GM23338 (cell line): ENCODE data around the gene MTERF4. TPM values are rescaled to one million over a fixed set of nuclear protein-coding genes. Genes with fewer than 3 reads are reported as not detected.
A peak's percentile ranks its signal among the peaks of the same experiment; 100 is the strongest.

ENCODE experiments used
- ATAC-seq: fragments of 200-7000 bp; cut with Tn5 transposase; 3 replicates; pipeline ENCODE4 v1.9.1; 2020
- DNase-seq: peaks from one replicate; pipeline ENCODE4 v3.0.0-alpha.2; 2015; ENCODE audit warnings: low spot score
- H2AFZ ChIP-seq: fragments of 200-600 bp; sonication (generic); 2 replicates; pipeline ENCODE4 v1.8.0; 2016; ENCODE audit warnings: antibody characterized with exemption, mild to moderate bottlenecking, moderate library complexity
- H3F3A ChIP-seq: fragments of 200-600 bp; sonication (generic); replicated peaks from 2 replicates; pipeline ENCODE4 v1.8.0; 2017; ENCODE audit warnings: antibody characterized with exemption, mixed run types, low read depth
- H3K27ac ChIP-seq: fragments of 200-600 bp; sonication (generic); 2 replicates; pipeline ENCODE4 v1.6.1; 2016; ENCODE audit warnings: low read depth
- H3K27me3 ChIP-seq: fragments of 200-600 bp; sonication (generic); 2 replicates; pipeline ENCODE4 v1.8.0; 2016; ENCODE audit warnings: mild to moderate bottlenecking, mixed run types, moderate library complexity; ENCODE audit not compliant: insufficient read depth
- H3K36me3 ChIP-seq: fragments of 200-600 bp; sonication (generic); 2 replicates; pipeline ENCODE4 v1.8.0; 2016; ENCODE audit warnings: mild to moderate bottlenecking; ENCODE audit not compliant: insufficient read depth
- H3K4me1 ChIP-seq: fragments of 200-600 bp; sonication (generic); 2 replicates; pipeline ENCODE4 v1.8.0; 2016; ENCODE audit warnings: mild to moderate bottlenecking, moderate library complexity; ENCODE audit not compliant: insufficient read depth
- H3K4me2 ChIP-seq: fragments of 200-600 bp; sonication (generic); 2 replicates; pipeline ENCODE4 v1.7.1; 2017; ENCODE audit warnings: mixed run types
- H3K4me3 ChIP-seq: fragments of 200-600 bp; sonication (generic); 2 replicates; pipeline ENCODE4 v1.6.1; 2016; ENCODE audit warnings: mixed run types
- H3K79me2 ChIP-seq: fragments of 200-600 bp; sonication (generic); replicated peaks from 2 replicates; pipeline ENCODE4 v1.8.0; 2017; ENCODE audit warnings: mild to moderate bottlenecking; ENCODE audit not compliant: insufficient read depth
- H3K9me2 ChIP-seq: fragments of 200-600 bp; sonication (generic); 2 replicates; pipeline ENCODE4 v1.8.0; 2017; ENCODE audit not compliant: insufficient read depth
- H4K20me1 ChIP-seq: fragments of 200-600 bp; sonication (generic); replicated peaks from 2 replicates; pipeline ENCODE4 v1.8.0; 2017; ENCODE audit warnings: mild to moderate bottlenecking; ENCODE audit not compliant: insufficient read depth
- H3K27ac Mint-ChIP-seq: 2 replicates; pipeline ENCODE4 v1.8.0; 2020; ENCODE audit warnings: inconsistent platforms, mild to moderate bottlenecking, moderate library complexity, mixed read lengths
- H3K27me3 Mint-ChIP-seq: 3 replicates; pipeline ENCODE4 v1.8.0; 2022; ENCODE audit warnings: low read depth, mild to moderate bottlenecking, moderate library complexity, mixed read lengths, inconsistent platforms; ENCODE audit not compliant: insufficient read depth, poor library complexity
- H3K36me3 Mint-ChIP-seq: 3 replicates; pipeline ENCODE4 v1.8.0; 2021; ENCODE audit warnings: low read depth, mild to moderate bottlenecking, inconsistent platforms, moderate library complexity, mixed read lengths
- H3K4me1 Mint-ChIP-seq: 3 replicates; pipeline ENCODE4 v1.8.0; 2020; ENCODE audit warnings: mild to moderate bottlenecking, inconsistent platforms, mixed read lengths
- H3K4me3 Mint-ChIP-seq: 3 replicates; pipeline ENCODE4 v1.8.0; 2021; ENCODE audit warnings: moderate library complexity, mild to moderate bottlenecking, inconsistent platforms, mixed read lengths
- H3K9me3 Mint-ChIP-seq: 3 replicates; pipeline ENCODE4 v1.8.0; 2020; ENCODE audit warnings: moderate library complexity, mild to moderate bottlenecking, inconsistent platforms, mixed read lengths
- CREB1 ChIP-seq: fragments of 250-450 bp; sonication (Bioruptor Pico); IDR thresholded peaks from 2 replicates; pipeline ENCODE4 v1.5.0; 2020; ENCODE audit warnings: low read depth, mild to moderate bottlenecking, moderate library complexity
- EZH2phosphoT487 ChIP-seq: fragments of 200-600 bp; sonication (generic); IDR thresholded peaks from one replicate; pipeline ENCODE4 v1.8.1; 2018; ENCODE audit warnings: antibody characterized with exemption; ENCODE audit not compliant: unreplicated experiment
- JUNB ChIP-seq: IDR thresholded peaks from one replicate; pipeline ENCODE4 v1.6.1; 2016; ENCODE audit warnings: antibody characterized with exemption; ENCODE audit not compliant: unreplicated experiment
- NANOG ChIP-seq: IDR thresholded peaks from 2 replicates; pipeline ENCODE4 v1.6.1; 2016; ENCODE audit warnings: antibody characterized with exemption, borderline replicate concordance
- POLR2AphosphoS5 ChIP-seq: IDR thresholded peaks from 2 replicates; pipeline ENCODE4 v1.6.1; 2016; ENCODE audit warnings: antibody characterized with exemption, low read depth
- REST ChIP-seq: IDR thresholded peaks from one replicate; pipeline ENCODE4 v1.6.1; 2018; ENCODE audit warnings: antibody characterized with exemption; ENCODE audit not compliant: unreplicated experiment
- ZNF114 ChIP-seq: fragments of 250-450 bp; sonication (Bioruptor Pico); IDR thresholded peaks from 2 replicates; pipeline ENCODE4 v1.5.0; 2020; ENCODE audit warnings: mild to moderate bottlenecking, moderate library complexity
- ZNF331 ChIP-seq: fragments of 250-450 bp; sonication (Bioruptor Pico); IDR thresholded peaks from 2 replicates; pipeline ENCODE4 v1.5.0; 2020; ENCODE audit warnings: low read depth, mild to moderate bottlenecking, moderate library complexity
- polyA plus RNA-seq: library from polyadenylated mRNA; unstranded; fragments of >200 nt; fragmentation: Nextera tagmentation; extraction: Ambion mirVana; gene quantifications from 2 replicates; pipeline ENCODE4 v1.2.1, GENCODE V29; 2016
- total RNA-seq: library from RNA; depleted of rRNA; stranded (reverse); fragments of >200 nt; shearing (Covaris generic); gene quantifications from 2 replicates; pipeline ENCODE4 v1.2.3, GENCODE V29; 2014

MTERF4 gene
- total and polyA plus RNA-seq, 2 experiments from 2014 or later = 15.3 to 63.6 TPM

- Histone ChIP-seq H3K4me3 (no peak overlapping the region), H3K9me2 (no peaks in the 10 kb centered on the region), H3F3A (no peaks in the 10 kb centered on the region), H2AFZ (no peak overlapping the region), H4K20me1 (no peaks in the 10 kb centered on the region), H3K27me3 (no peaks in the 10 kb centered on the region), H3K27ac (no peak overlapping the region), H3K4me1 (no peaks in the 10 kb centered on the region), H3K79me2 (no peaks in the 10 kb centered on the region), H3K36me3 (no peaks in the 10 kb centered on the region), H3K4me2 (no peak overlapping the region)
- no peak overlapping the region for H3K4me3 Mint-ChIP-seq
- DNase-seq = no peak
- H3K4me1 Mint-ChIP-seq = no peaks in the 10 kb centered on the region; the same call in 2 of the 3 replicates
- ATAC-seq = no peak
- no peaks in the 10 kb centered on the region for H3K9me3 Mint-ChIP-seq
- peaks cover 14% of the 10 kb centered on the region for H3K27me3 Mint-ChIP-seq
- no peaks in the 10 kb centered on the region for H3K36me3 Mint-ChIP-seq
- H3K27ac Mint-ChIP-seq = no peak overlapping the region
- TF ChIP-seq JUNB = no peak
- TF ChIP-seq CREB1 = no peak
Observed at GRCh38 chr2:241066171-241066892, 35.8 kb downstream of the MTERF4 start.

GRCh38 chr2:241065355-241065803 lies 36.7 kb downstream of the MTERF4 start:
- Mint-ChIP-seq H3K27ac (no peak overlapping the region), H3K9me3 (no peaks in the 10 kb centered on the region), H3K27me3 (peaks cover 10% of the 10 kb centered on the region), H3K4me3 (no peak overlapping the region), H3K36me3 (no peaks in the 10 kb centered on the region), H3K4me1 (no peaks in the 10 kb centered on the region; the same call in 2 of the 3 replicates)
- Histone ChIP-seq H3K4me3 (no peak overlapping the region), H3K9me2 (no peaks in the 10 kb centered on the region), H3K4me1 (no peaks in the 10 kb centered on the region), H3K27ac (no peak overlapping the region), H3K36me3 (no peaks in the 10 kb centered on the region), H2AFZ (no peak overlapping the region), H3F3A (no peaks in the 10 kb centered on the region), H3K4me2 (no peak overlapping the region), H4K20me1 (no peaks in the 10 kb centered on the region), H3K79me2 (no peaks in the 10 kb centered on the region), H3K27me3 (no peaks in the 10 kb centered on the region)
- peak; percentile 40 for DNase-seq
- TF ChIP-seq POLR2AphosphoS5 = no peak
- no peak; the same call in 2 of the 3 replicates for ATAC-seq

GRCh38 chr2:241064802-241065354 lies 37.2 kb downstream of the MTERF4 start:
- H3K36me3 Mint-ChIP-seq = no peaks in the 10 kb centered on the region
- Histone ChIP-seq H3K4me1 (no peaks in the 10 kb centered on the region), H3K4me3 (no peak overlapping the region), H3F3A (no peaks in the 10 kb centered on the region), H3K4me2 (no peak overlapping the region), H2AFZ (no peak overlapping the region), H4K20me1 (no peaks in the 10 kb centered on the region), H3K27ac (no peak overlapping the region), H3K79me2 (no peaks in the 10 kb centered on the region), H3K9me2 (no peaks in the 10 kb centered on the region), H3K36me3 (no peaks in the 10 kb centered on the region), H3K27me3 (no peaks in the 10 kb centered on the region)
- no peaks in the 10 kb centered on the region for H3K9me3 Mint-ChIP-seq
- peaks cover 6% of the 10 kb centered on the region for H3K27me3 Mint-ChIP-seq
- TF ChIP-seq REST = no peak
- TF ChIP-seq ZNF114 (CRISPR knock-in tag) = no peak
- no peak for TF ChIP-seq EZH2phosphoT487
- TF ChIP-seq NANOG = no peak
- no peak for TF ChIP-seq ZNF331 (CRISPR knock-in tag)
- TF ChIP-seq JUNB = no peak
- ATAC-seq = no peak
- no peak overlapping the region for H3K27ac Mint-ChIP-seq
- no peaks in the 10 kb centered on the region; the same call in 2 of the 3 replicates for H3K4me1 Mint-ChIP-seq
- no peak for DNase-seq
- no peak overlapping the region for H3K4me3 Mint-ChIP-seq
